ENCODE data around the gene KRTAP5-8.
"Not testable (repeated sequence)": the region's sequence is repeated elsewhere in the genome, so short reads cannot be mapped to it uniquely, and the experiment has no call there.

The KRTAP5-8 gene

GRCh38 chr11:71537977-71538665 lies at the start of gene KRTAP5-8:
Gene KRTAP5-8 (plus strand): TSS chr11:71538025. CDS start chr11:71538056, 31 bp downstream.
- not testable (repeated sequence) for DNase-seq

GRCh38 chr11:71488681-71489270 lies 49.0 kb upstream of the KRTAP5-8 start:
- no peak for DNase-seq

DNA sequence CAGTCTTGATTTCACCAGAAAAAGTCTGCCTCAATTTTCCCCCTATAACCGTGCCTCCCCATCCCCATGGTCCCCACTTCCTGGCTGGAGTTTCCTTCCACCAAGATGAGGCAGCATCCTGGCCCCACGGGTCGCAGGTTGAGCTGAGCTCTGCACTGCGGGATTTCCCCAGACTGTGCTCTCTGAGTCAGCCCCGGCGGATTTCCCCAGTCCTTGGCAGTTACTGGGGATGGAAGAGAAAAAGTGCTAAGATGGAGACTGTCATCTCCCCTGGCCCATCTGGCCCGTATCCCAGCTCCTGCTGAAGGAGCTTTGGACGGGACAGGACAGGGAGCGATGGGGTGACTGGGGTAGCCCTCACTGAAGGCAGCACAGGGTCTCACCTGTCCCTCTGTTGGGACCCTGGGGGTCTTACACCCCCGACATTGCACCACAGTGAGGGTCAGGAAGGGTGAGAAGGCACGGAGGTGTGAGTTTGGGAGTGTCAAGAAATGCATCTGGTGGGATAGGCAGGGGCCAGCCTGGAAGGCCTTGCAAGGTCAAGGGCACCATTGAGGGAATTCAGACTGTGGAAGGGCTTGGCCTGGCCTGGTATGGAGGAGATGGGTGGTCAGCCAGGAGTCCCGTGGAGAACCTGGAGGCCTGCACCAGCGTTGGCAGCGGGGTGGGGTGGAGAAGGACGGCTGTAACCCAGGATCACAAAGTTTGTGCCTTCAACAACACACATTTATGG lies 48.3 kb upstream of the KRTAP5-8 start:
- no peak for DNase-seq

GRCh38 chr11:71490044-71490730 lies 47.6 kb upstream of the KRTAP5-8 start:
- no peak for DNase-seq

DNA sequence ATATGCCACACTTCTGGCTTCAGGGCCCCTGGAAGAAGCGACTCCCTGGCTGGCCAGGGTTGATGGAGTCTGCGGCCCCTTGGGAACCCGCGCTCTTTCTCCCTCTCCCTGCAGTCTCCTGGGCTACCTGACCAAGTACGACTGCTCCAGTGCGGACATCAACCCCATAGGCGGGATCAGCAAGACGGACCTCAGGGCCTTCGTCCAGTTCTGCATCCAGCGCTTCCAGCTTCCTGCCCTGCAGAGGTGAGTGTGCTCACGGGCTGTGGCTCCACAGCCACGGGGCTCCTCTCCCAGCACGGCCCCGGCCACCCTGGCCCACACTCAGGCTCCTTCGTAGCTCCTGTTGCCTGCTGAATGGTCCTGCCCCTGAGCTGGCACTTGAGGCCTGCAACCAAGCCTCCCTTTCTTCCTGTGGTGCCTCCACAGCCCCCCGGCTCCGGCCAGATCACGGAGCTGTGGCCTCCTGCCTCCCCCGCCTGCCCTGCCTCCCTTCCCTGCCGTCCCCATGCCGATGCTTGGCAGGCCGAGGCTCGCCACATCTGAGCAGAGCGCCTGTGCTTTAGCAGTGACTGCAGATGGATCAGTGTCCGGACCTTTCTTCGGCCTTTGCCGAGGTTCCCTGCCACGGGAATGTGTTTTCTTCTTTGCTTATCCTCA lies 47.0 kb upstream of the KRTAP5-8 start:
- DNase-seq: no peak

- no peak for DNase-seq
Measured at GRCh38 chr11:71491531-71491930, 46.3 kb upstream of the KRTAP5-8 start.

- no peak for DNase-seq
Measured at GRCh38 chr11:71491940-71492339, 45.9 kb upstream of the KRTAP5-8 start.

GRCh38 chr11:71495286-71496230 lies 42.3 kb upstream of the KRTAP5-8 start:
- no peak for DNase-seq

DNA sequence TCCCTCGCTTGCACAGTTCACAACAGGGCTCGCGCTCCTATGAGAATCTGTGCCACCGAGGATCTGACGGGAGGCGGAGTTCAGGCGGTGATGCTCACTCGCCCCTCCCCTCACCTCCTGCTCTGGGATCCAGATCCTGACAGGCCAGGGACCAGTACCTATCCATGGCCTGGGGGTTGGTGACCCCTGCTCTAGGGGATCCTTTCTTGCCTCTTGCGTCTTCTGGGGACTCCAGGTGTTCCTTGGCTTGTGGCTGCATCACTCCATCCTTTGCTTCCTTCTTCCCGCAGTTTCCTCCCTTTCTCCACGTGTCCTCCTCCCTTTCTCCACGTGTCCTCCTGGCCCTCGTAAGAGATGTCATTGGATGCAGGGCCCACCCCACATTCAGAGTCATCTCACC lies 41.4 kb upstream of the KRTAP5-8 start:
- no peak for DNase-seq

- no peak for DNase-seq
Measured at GRCh38 chr11:71498091-71498490, 39.7 kb upstream of the KRTAP5-8 start.

GRCh38 chr11:71499125-71499524 lies 38.7 kb upstream of the KRTAP5-8 start:
- DNase-seq: no peak

GRCh38 chr11:71499546-71499945 lies 38.3 kb upstream of the KRTAP5-8 start:
- no peak for DNase-seq

DNA sequence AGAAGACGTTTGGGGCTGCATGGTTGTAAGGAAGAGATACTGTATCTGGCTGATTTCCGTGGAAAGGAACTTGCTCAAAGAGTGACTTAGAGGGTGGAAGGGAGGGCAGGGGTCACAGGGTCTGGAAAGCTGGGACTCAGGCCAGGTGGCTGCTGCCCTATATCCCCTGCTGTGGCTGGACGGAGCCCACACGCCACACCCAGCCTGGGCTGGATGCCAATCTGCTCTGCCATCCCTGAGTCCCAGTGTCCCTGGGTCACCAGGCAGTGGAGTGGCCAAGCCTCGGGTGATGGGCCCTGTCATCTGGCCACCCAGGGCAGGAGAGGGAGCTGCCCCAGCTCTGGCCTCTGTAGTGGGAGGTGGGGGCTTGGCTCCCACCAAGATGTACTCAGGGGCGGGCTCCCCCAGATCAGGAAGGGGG lies 37.2 kb upstream of the KRTAP5-8 start:
- DNase-seq: no peak

GRCh38 chr11:71501071-71501985 lies 36.5 kb upstream of the KRTAP5-8 start:
- no peak for DNase-seq

GRCh38 chr11:71502026-71502425 lies 35.8 kb upstream of the KRTAP5-8 start:
- no peak for DNase-seq

- DNase-seq: no peak
Measured at GRCh38 chr11:71502871-71503435, 34.9 kb upstream of the KRTAP5-8 start.

DNA sequence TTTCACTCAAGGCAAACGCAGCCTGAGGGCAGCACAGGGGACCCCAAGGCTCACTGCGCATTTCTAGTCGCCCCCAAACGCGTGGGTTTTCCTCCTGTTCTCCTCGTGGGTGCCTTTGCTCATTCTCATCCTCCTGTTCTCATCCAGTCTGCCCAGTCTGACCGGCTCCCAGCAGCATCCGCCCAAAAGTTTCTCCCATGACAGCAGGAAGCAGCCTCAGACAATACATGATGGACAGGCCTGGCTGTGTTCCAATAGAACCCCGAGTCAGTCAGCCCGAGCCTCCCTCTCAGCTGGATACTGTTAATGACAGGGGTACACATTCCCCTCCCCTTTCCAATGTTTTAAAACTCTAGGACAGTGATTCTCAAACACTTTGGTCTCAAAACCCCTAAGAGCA lies 33.3 kb upstream of the KRTAP5-8 start:
- no peak for DNase-seq

GRCh38 chr11:71505001-71505400 lies 32.8 kb upstream of the KRTAP5-8 start:
- no peak for DNase-seq

- no peak for DNase-seq
Measured at GRCh38 chr11:71505781-71506180, 32.0 kb upstream of the KRTAP5-8 start.

- no peak for DNase-seq
Measured at GRCh38 chr11:71507102-71507501, 30.7 kb upstream of the KRTAP5-8 start.

Data from GDM1 (cell line).